SK-N-SH treated with all-trans-retinoic acid at 6 μM for 48 hours (cell line): ENCODE results near the gene COL23A1.

Experiments
- ATAC-seq: fragments of 200-7000 bp; cut with Tn5 transposase; 3 replicates; pipeline ENCODE4 v1.9.1; 2020; ENCODE audit warnings: mild to moderate bottlenecking, moderate library complexity
- ARNTL ChIP-seq: fragments of 450-650 bp; formaldehyde crosslinking; IDR thresholded peaks from 2 replicates; pipeline ENCODE4 v1.5.0; 2020; ENCODE audit warnings: low read depth, mild to moderate bottlenecking, moderate library complexity, borderline replicate concordance
- BACH2 ChIP-seq: fragments of 250-450 bp; sonication (Bioruptor Pico); IDR thresholded peaks from 2 replicates; pipeline ENCODE4 v1.9.0; 2021; ENCODE audit warnings: mild to moderate bottlenecking, borderline replicate concordance
- CSDC2 ChIP-seq: fragments of 250-450 bp; sonication (Bioruptor Pico); IDR thresholded peaks from 2 replicates; pipeline ENCODE4 v1.5.0; 2020; ENCODE audit warnings: mild to moderate bottlenecking, moderate library complexity
- ESRRG ChIP-seq: fragments of 250-450 bp; sonication (Bioruptor Pico); IDR thresholded peaks from 2 replicates; pipeline ENCODE4 v1.6.1; 2021; ENCODE audit warnings: mild to moderate bottlenecking
- GLIS3 ChIP-seq: fragments of 250-450 bp; sonication (Bioruptor Pico); IDR thresholded peaks from 2 replicates; pipeline ENCODE4 v1.5.0; 2020; ENCODE audit warnings: mild to moderate bottlenecking, moderate library complexity
- ISL1 ChIP-seq: fragments of 250-450 bp; sonication (Bioruptor Pico); IDR thresholded peaks from 2 replicates; pipeline ENCODE4 v2.1.2; 2022; ENCODE audit warnings: mild to moderate bottlenecking, moderate library complexity
- OSR1 ChIP-seq: fragments of 250-450 bp; sonication (Bioruptor Pico); IDR thresholded peaks from 2 replicates; pipeline ENCODE4 v1.8.0; 2022; ENCODE audit warnings: moderate library complexity, mild to moderate bottlenecking, inconsistent platforms
- PATZ1 ChIP-seq: fragments of 250-450 bp; sonication (Bioruptor Pico); IDR thresholded peaks from 2 replicates; pipeline ENCODE4 v1.8.0; 2020; ENCODE audit warnings: mild to moderate bottlenecking, moderate library complexity, borderline replicate concordance
- POU6F1 ChIP-seq: fragments of 250-450 bp; sonication (Bioruptor Pico); IDR thresholded peaks from 2 replicates; pipeline ENCODE4 v1.8.0; 2021; ENCODE audit warnings: low read depth, mild to moderate bottlenecking, moderate library complexity, borderline replicate concordance
- PPARA ChIP-seq: fragments of 250-450 bp; sonication (Bioruptor Pico); IDR thresholded peaks from 2 replicates; pipeline ENCODE4 v1.5.0; 2020; ENCODE audit warnings: mild to moderate bottlenecking, borderline replicate concordance
- RARB ChIP-seq: fragments of 250-450 bp; sonication (Bioruptor Pico); IDR thresholded peaks from 2 replicates; pipeline ENCODE4 v1.8.0; 2021; ENCODE audit warnings: mild to moderate bottlenecking, moderate library complexity
- SNAI2 ChIP-seq: fragments of 250-450 bp; sonication (Bioruptor Pico); IDR thresholded peaks from 2 replicates; pipeline ENCODE4 v1.5.0; 2020; ENCODE audit warnings: mild to moderate bottlenecking, moderate library complexity
- TCF4 ChIP-seq: fragments of 250-450 bp; sonication (Bioruptor Pico); IDR thresholded peaks from 2 replicates; pipeline ENCODE4 v1.8.0; 2021; ENCODE audit warnings: mild to moderate bottlenecking, moderate library complexity, borderline replicate concordance
- TOX ChIP-seq: fragments of 250-450 bp; sonication (Bioruptor Pico); IDR thresholded peaks from 2 replicates; pipeline ENCODE4 v1.8.0; 2021; ENCODE audit warnings: mild to moderate bottlenecking, moderate library complexity, borderline replicate concordance
- ZC3H10 ChIP-seq: fragments of 250-450 bp; sonication (Bioruptor Pico); IDR thresholded peaks from 2 replicates; pipeline ENCODE4 v1.5.1; 2021; ENCODE audit warnings: mild to moderate bottlenecking, moderate library complexity
- ZFP3 ChIP-seq: fragments of 250-450 bp; sonication (Bioruptor Pico); IDR thresholded peaks from 2 replicates; pipeline ENCODE4 v1.5.0; 2020; ENCODE audit warnings: mild to moderate bottlenecking, moderate library complexity
- ZFP30 ChIP-seq: fragments of 450-650 bp; formaldehyde crosslinking; IDR thresholded peaks from 2 replicates; pipeline ENCODE4 v1.5.0; 2022; ENCODE audit warnings: mild to moderate bottlenecking, moderate library complexity
- ZNF565 ChIP-seq: fragments of 450-650 bp; formaldehyde crosslinking; conservative IDR thresholded peaks from 2 replicates; pipeline ENCODE4 v1.5.0; 2020; ENCODE audit warnings: low read depth, mild to moderate bottlenecking, moderate library complexity
- ZNF70 ChIP-seq: fragments of 450-650 bp; formaldehyde crosslinking; IDR thresholded peaks from 2 replicates; pipeline ENCODE4 v1.5.0; 2020; ENCODE audit warnings: mild to moderate bottlenecking, moderate library complexity
- ZNF8 ChIP-seq: fragments of 450-650 bp; formaldehyde crosslinking; IDR thresholded peaks from 2 replicates; pipeline ENCODE4 v1.5.0; 2020; ENCODE audit warnings: mild to moderate bottlenecking, moderate library complexity
- TF ChIP-seq, protein P1 (sequence below): fragments of 250-450 bp; sonication (Bioruptor Pico); IDR thresholded peaks from 2 replicates; pipeline ENCODE4 v1.5.1; 2020; ENCODE audit warnings: low read depth, mild to moderate bottlenecking, moderate library complexity
- TF ChIP-seq, protein P2 (sequence below): fragments of 250-450 bp; sonication (Bioruptor Pico); IDR thresholded peaks from 2 replicates; pipeline ENCODE4 v1.5.0; 2020; ENCODE audit warnings: mild to moderate bottlenecking, moderate library complexity

COL23A1 gene

DNA sequence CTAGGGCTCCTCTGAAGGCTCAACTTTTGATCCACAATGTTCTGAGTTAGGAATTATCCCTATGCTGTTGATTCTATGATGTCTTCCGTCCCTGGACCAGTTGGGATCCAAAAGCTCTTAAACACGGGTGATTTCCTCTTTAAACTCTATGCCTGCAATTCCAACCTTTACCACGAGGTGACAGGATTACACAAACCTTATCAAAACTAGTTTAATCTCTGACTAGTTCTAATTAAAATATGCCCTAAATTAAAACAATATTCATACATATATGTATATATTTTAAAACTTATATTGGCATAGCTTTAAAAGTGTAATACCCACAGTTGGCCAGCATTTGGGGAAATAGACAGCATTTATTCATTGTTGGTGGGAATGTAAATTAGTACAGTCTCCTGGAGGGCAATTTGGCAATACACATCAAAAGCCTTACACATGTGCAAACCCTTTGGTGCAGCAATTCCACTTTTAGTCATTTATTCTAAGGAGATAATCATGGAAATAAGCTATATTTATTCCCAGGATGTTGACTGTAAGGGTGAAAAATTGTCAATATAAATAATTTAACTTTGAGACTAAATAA is 306.0 kb downstream of the COL23A1 start:
- TF ChIP-seq SNAI2 (no peak), OSR1 (no peak), PPARA (CRISPR knock-in tag) (no peak), ZFP3 (CRISPR knock-in tag) (no peak), ZNF8 (CRISPR knock-in tag) (no peak), RARB (CRISPR knock-in tag) (no peak), ZNF70 (CRISPR knock-in tag) (no peak), ARNTL (CRISPR knock-in tag) (no peak), CSDC2 (CRISPR knock-in tag) (no peak), ZFP30 (no peak)
- no peak for ATAC-seq

DNA sequence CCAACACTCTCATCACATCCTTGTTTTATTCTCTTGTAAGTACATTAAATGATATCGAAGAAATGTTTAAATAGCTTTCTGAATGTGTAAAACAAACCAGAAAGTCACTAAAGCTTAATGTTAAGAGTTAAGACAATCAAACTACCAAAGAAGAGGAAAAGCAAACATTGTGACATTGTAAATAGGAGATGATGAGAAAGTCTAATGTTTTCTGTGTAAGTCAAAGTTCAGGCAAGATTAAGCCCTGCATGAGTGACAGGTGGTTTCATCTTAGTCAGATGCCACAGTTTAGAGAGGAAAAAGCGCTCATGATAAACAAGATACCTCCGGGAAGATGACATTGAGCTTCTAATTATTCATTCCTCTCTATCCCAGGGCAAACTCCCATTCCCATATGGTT is 306.7 kb downstream of the COL23A1 start:
- TF ChIP-seq ZFP30 (no peak), ZNF70 (CRISPR knock-in tag) (no peak), POU6F1 (no peak), ESRRG (CRISPR knock-in tag) (no peak), PPARA (CRISPR knock-in tag) (no peak), TCF4 (CRISPR knock-in tag) (no peak), ISL1 (no peak), RARB (CRISPR knock-in tag) (no peak)
- TF ChIP-seq, protein P1, sequence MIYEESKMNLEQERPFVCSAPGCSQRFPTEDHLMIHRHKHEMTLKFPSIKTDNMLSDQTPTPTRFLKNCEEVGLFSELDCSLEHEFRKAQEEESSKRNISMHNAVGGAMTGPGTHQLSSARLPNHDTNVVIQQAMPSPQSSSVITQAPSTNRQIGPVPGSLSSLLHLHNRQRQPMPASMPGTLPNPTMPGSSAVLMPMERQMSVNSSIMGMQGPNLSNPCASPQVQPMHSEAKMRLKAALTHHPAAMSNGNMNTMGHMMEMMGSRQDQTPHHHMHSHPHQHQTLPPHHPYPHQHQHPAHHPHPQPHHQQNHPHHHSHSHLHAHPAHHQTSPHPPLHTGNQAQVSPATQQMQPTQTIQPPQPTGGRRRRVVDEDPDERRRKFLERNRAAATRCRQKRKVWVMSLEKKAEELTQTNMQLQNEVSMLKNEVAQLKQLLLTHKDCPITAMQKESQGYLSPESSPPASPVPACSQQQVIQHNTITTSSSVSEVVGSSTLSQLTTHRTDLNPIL: no peak
- no peak for ATAC-seq

GRCh38 chr5:178282391-178282790 is 307.8 kb downstream of the COL23A1 start:
- TF ChIP-seq PPARA (CRISPR knock-in tag): no peak
- no peak for TF ChIP-seq ZFP30
- TF ChIP-seq TOX (CRISPR knock-in tag): no peak
- no peak for TF ChIP-seq CSDC2 (CRISPR knock-in tag)
- TF ChIP-seq TCF4 (CRISPR knock-in tag): no peak
- TF ChIP-seq ARNTL (CRISPR knock-in tag): no peak
- no peak for TF ChIP-seq ZC3H10 (CRISPR knock-in tag)
- no peak for TF ChIP-seq POU6F1
- no peak for TF ChIP-seq PATZ1 (CRISPR knock-in tag)
- TF ChIP-seq ESRRG (CRISPR knock-in tag): no peak
- TF ChIP-seq RARB (CRISPR knock-in tag): no peak
- no peak for TF ChIP-seq OSR1
- TF ChIP-seq ZNF8 (CRISPR knock-in tag): no peak
- no peak for TF ChIP-seq SNAI2
- no peak for TF ChIP-seq BACH2 (CRISPR knock-in tag)
- TF ChIP-seq, protein P1: no peak
- no peak for TF ChIP-seq GLIS3
- TF ChIP-seq, protein P2, sequence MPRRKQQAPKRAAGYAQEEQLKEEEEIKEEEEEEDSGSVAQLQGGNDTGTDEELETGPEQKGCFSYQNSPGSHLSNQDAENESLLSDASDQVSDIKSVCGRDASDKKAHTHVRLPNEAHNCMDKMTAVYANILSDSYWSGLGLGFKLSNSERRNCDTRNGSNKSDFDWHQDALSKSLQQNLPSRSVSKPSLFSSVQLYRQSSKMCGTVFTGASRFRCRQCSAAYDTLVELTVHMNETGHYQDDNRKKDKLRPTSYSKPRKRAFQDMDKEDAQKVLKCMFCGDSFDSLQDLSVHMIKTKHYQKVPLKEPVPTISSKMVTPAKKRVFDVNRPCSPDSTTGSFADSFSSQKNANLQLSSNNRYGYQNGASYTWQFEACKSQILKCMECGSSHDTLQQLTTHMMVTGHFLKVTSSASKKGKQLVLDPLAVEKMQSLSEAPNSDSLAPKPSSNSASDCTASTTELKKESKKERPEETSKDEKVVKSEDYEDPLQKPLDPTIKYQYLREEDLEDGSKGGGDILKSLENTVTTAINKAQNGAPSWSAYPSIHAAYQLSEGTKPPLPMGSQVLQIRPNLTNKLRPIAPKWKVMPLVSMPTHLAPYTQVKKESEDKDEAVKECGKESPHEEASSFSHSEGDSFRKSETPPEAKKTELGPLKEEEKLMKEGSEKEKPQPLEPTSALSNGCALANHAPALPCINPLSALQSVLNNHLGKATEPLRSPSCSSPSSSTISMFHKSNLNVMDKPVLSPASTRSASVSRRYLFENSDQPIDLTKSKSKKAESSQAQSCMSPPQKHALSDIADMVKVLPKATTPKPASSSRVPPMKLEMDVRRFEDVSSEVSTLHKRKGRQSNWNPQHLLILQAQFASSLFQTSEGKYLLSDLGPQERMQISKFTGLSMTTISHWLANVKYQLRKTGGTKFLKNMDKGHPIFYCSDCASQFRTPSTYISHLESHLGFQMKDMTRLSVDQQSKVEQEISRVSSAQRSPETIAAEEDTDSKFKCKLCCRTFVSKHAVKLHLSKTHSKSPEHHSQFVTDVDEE: no peak
- TF ChIP-seq ISL1: no peak
- TF ChIP-seq ZNF565 (CRISPR knock-in tag): no peak
- no peak for ATAC-seq
